ENCODE results near the gene FADS1. TPM values are rescaled to one million over a fixed set of nuclear protein-coding genes. Genes with fewer than 3 reads are reported as not detected.

FADS1 gene
- total and polyA plus RNA-seq, 2 of the 8 experiments (the other 6 are each of a cell fraction or from before 2014, with no cell fraction given) = 115 to 141 TPM

DNA sequence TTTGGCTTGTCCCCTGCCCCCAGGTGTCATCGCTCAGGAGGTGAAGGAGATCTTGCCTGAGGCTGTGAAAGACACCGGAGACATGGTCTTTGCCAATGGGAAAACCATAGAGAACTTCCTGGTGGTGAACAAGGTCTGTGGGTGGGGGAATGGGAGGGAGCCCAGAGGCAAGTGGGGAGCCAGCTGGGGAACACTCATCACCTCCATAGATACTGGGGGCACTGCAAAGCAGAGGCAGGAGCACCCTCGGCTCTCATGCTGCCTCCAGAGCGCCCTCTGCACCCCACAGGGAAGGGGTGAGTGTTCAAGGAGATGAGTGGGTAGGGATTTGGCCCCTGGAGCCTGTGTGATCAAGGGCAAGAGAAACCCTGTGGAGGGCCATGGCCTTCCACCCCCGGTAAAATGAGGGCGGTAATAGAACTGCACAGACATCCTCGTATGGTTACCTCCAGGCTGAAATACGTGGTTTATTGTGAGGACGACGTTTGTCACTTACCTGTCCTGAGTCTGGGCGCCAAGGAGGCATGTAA lies 38.4 kb downstream of the FADS1 start (continued):
- TF ChIP-seq, protein P1, sequence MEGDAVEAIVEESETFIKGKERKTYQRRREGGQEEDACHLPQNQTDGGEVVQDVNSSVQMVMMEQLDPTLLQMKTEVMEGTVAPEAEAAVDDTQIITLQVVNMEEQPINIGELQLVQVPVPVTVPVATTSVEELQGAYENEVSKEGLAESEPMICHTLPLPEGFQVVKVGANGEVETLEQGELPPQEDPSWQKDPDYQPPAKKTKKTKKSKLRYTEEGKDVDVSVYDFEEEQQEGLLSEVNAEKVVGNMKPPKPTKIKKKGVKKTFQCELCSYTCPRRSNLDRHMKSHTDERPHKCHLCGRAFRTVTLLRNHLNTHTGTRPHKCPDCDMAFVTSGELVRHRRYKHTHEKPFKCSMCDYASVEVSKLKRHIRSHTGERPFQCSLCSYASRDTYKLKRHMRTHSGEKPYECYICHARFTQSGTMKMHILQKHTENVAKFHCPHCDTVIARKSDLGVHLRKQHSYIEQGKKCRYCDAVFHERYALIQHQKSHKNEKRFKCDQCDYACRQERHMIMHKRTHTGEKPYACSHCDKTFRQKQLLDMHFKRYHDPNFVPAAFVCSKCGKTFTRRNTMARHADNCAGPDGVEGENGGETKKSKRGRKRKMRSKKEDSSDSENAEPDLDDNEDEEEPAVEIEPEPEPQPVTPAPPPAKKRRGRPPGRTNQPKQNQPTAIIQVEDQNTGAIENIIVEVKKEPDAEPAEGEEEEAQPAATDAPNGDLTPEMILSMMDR (IDR thresholded peaks at IDR 0.05; ENCODE audit: control extremely low read depth in 1 of 3, insufficient read depth in 1 of 3, low read depth in 1 of 3, low read length in 3 of 3) = no peak
- TF ChIP-seq RXRA (IDR thresholded peaks at IDR 0.05; ENCODE audit: insufficient read depth, low read depth, low read length) (no peak), RAD21 (IDR thresholded peaks at IDR 0.05 in 1 of 2, conservative IDR thresholded peaks at IDR 0.05 in 1 of 2; ENCODE audit: low read depth in 2 of 2, low read length in 2 of 2) (no peak), MAFK (IDR thresholded peaks at IDR 0.05; ENCODE audit: low read depth, low read length) (no peak)
